HepG2 (cell line): ENCODE measurements around the gene MAN1B1. TPM values are rescaled to one million over a fixed set of nuclear protein-coding genes. Genes with fewer than 3 reads are reported as not detected.

Source experiments
- CHD4 ChIP-seq: fragments of 200-600 bp; sonication (generic); IDR thresholded peaks from 2 replicates; pipeline ENCODE4 v1.7.0; 2017; ENCODE audit warnings: mild to moderate bottlenecking, low read length, borderline replicate concordance
- JUNB ChIP-seq: sonication (generic); formaldehyde crosslinking; IDR thresholded peaks from 2 replicates; pipeline ENCODE4 v1.8.0; 2022; ENCODE audit warnings: missing genetic modification reagents, mild to moderate bottlenecking, borderline replicate concordance
- PAF1 ChIP-seq: IDR thresholded peaks from 2 replicates; pipeline ENCODE4 v1.6.1; 2016; ENCODE audit warnings: missing genetic modification reagents, missing compliant biosample characterization
- SALL1 ChIP-seq: sonication (generic); formaldehyde crosslinking; IDR thresholded peaks from 2 replicates; pipeline ENCODE4 v1.8.0; 2022; ENCODE audit warnings: mild to moderate bottlenecking, missing genetic modification reagents
- ZFP82 ChIP-seq: sonication (generic); formaldehyde crosslinking; IDR thresholded peaks from 2 replicates; pipeline ENCODE4 v1.5.1; 2020; ENCODE audit warnings: mild to moderate bottlenecking, missing genetic modification reagents, borderline replicate concordance
- ZNF17 ChIP-seq: sonication (generic); formaldehyde crosslinking; IDR thresholded peaks from 2 replicates; pipeline ENCODE4 v1.5.0; 2020; ENCODE audit warnings: mild to moderate bottlenecking, missing genetic modification reagents
- ZNF510 ChIP-seq: sonication (generic); formaldehyde crosslinking; IDR thresholded peaks from 2 replicates; pipeline ENCODE4 v1.4.0; 2020; ENCODE audit warnings: low read depth, mild to moderate bottlenecking, missing genetic modification reagents
- ZNF614 ChIP-seq: IDR thresholded peaks from 2 replicates; pipeline ENCODE4 v1.6.1; 2018; ENCODE audit warnings: missing biosample characterization, missing genetic modification reagents, inconsistent platforms, borderline replicate concordance
- polyA plus RNA-seq, 8 experiments: library from polyadenylated mRNA; depleted of rRNA in 3 of 8; stranded (reverse) in 7 of 8; unstranded in 1 of 8; fragments of >200 nt; fragmentation: Illumina TruSeq in 4 of 8; extraction: Trizol in 4 of 8; gene quantifications; 2 replicates each; pipeline versions ENCODE4 v1.2.1 to v1.2.3, GENCODE V29; 2011 to 2016; ENCODE audit warnings: low read depth in 4 of 8, missing spikeins in 1 of 8, mixed read lengths in 1 of 8; ENCODE audit not compliant: insufficient read depth in 1 of 8
- total RNA-seq, 5 experiments: library from RNA; depleted of rRNA; stranded (reverse); fragments of >200 nt; fragmentation: Illumina TruSeq; extraction: Trizol; gene quantifications; 2 replicates each; pipeline ENCODE4 v1.2.3, GENCODE V29; 2016; ENCODE audit warnings: low read depth in 1 of 5
- TF ChIP-seq, protein P1 (sequence below): sonication (generic); formaldehyde crosslinking; IDR thresholded peaks from 2 replicates; pipeline ENCODE4 v1.5.1; 2020; ENCODE audit warnings: mild to moderate bottlenecking, moderate library complexity, missing genetic modification reagents
- TF ChIP-seq, protein P2 (sequence below): sonication (generic); formaldehyde crosslinking; IDR thresholded peaks from 2 replicates; pipeline ENCODE4 v1.8.1; 2023; ENCODE audit warnings: missing genetic modification reagents, mild to moderate bottlenecking, borderline replicate concordance
- TF ChIP-seq, protein P3 (sequence below): sonication (generic); formaldehyde crosslinking; conservative IDR thresholded peaks from 2 replicates; pipeline ENCODE4 v1.8.0; 2022; ENCODE audit warnings: missing genetic modification reagents
- TF ChIP-seq, protein P4 (sequence below): sonication (generic); formaldehyde crosslinking; IDR thresholded peaks from 2 replicates; pipeline ENCODE4 v1.4.0; 2020; ENCODE audit warnings: low read depth, missing genetic modification reagents
- TF ChIP-seq, protein P5 (sequence below): sonication (generic); formaldehyde crosslinking; IDR thresholded peaks from 2 replicates; pipeline ENCODE4 v1.4.0; 2020; ENCODE audit warnings: missing genetic modification reagents
- TF ChIP-seq, protein P6 (sequence below): IDR thresholded peaks from 2 replicates; pipeline ENCODE4 v1.6.1; 2016; ENCODE audit warnings: missing compliant biosample characterization, missing genetic modification reagents, borderline replicate concordance

Gene MAN1B1
- total and polyA plus RNA-seq, 2 of the 13 experiments (the other 11 are each of a cell fraction or from before 2014, with no cell fraction given): 48.9 to 59.5 TPM

DNA sequence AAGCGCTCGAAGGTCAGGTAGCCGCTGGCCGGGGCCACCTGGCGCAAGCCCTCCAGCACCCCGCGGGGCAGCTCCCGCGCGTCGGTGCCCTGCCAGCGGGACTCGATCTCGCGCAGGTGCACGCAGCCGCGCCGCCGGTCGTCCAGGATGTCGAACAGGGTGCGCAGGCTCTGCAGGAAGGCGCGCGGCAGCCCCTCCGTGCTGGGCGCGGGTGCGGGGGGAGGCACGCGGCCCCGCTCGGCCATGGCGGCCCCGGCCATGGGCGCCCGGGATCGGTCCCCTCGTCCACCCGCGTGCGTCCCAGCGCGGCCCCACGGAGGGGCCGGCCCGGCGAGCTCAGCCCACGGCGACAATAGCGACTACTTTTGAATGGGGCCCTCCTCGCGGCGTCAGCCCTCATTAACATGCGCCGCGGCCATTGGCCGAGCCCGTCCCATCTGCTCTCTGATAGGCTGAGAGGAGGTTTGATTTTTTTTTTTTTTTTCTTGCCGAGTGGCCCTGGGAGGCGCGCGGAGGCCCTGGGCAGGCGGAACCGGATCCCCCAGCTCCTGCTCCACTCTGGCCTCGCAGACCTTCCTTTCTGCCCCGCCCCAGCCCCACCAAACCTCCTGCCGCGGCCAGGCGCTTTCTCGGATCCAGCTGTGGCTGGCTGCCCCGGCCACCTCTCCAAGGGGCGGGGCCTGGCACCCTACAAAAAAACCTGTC is 16.4 kb upstream of the MAN1B1 start, which contains the start of gene SAPCD2 (continued):
- TF ChIP-seq, protein P1, sequence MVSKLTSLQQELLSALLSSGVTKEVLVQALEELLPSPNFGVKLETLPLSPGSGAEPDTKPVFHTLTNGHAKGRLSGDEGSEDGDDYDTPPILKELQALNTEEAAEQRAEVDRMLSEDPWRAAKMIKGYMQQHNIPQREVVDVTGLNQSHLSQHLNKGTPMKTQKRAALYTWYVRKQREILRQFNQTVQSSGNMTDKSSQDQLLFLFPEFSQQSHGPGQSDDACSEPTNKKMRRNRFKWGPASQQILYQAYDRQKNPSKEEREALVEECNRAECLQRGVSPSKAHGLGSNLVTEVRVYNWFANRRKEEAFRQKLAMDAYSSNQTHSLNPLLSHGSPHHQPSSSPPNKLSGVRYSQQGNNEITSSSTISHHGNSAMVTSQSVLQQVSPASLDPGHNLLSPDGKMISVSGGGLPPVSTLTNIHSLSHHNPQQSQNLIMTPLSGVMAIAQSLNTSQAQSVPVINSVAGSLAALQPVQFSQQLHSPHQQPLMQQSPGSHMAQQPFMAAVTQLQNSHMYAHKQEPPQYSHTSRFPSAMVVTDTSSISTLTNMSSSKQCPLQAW (CRISPR knock-in tag): no peak; the same call in 1 of the 2 replicates
- TF ChIP-seq ZNF614 (CRISPR knock-in tag) (no peak), SALL1 (0 out of 2 replicates have a peak, but pooled peaks have one; percentile 20), ZFP82 (CRISPR knock-in tag) (no peak), ZNF17 (CRISPR knock-in tag) (no peak), PAF1 (CRISPR knock-in tag) (no peak), JUNB (no peak), ZNF510 (CRISPR knock-in tag) (no peak), CHD4 (no peak)
- TF ChIP-seq, protein P2, sequence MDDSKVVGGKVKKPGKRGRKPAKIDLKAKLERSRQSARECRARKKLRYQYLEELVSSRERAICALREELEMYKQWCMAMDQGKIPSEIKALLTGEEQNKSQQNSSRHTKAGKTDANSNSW (CRISPR knock-in tag): no peak
- TF ChIP-seq, protein P3, sequence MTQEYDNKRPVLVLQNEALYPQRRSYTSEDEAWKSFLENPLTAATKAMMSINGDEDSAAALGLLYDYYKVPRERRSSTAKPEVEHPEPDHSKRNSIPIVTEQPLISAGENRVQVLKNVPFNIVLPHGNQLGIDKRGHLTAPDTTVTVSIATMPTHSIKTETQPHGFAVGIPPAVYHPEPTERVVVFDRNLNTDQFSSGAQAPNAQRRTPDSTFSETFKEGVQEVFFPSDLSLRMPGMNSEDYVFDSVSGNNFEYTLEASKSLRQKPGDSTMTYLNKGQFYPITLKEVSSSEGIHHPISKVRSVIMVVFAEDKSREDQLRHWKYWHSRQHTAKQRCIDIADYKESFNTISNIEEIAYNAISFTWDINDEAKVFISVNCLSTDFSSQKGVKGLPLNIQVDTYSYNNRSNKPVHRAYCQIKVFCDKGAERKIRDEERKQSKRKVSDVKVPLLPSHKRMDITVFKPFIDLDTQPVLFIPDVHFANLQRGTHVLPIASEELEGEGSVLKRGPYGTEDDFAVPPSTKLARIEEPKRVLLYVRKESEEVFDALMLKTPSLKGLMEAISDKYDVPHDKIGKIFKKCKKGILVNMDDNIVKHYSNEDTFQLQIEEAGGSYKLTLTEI: no peak
- TF ChIP-seq, protein P4, sequence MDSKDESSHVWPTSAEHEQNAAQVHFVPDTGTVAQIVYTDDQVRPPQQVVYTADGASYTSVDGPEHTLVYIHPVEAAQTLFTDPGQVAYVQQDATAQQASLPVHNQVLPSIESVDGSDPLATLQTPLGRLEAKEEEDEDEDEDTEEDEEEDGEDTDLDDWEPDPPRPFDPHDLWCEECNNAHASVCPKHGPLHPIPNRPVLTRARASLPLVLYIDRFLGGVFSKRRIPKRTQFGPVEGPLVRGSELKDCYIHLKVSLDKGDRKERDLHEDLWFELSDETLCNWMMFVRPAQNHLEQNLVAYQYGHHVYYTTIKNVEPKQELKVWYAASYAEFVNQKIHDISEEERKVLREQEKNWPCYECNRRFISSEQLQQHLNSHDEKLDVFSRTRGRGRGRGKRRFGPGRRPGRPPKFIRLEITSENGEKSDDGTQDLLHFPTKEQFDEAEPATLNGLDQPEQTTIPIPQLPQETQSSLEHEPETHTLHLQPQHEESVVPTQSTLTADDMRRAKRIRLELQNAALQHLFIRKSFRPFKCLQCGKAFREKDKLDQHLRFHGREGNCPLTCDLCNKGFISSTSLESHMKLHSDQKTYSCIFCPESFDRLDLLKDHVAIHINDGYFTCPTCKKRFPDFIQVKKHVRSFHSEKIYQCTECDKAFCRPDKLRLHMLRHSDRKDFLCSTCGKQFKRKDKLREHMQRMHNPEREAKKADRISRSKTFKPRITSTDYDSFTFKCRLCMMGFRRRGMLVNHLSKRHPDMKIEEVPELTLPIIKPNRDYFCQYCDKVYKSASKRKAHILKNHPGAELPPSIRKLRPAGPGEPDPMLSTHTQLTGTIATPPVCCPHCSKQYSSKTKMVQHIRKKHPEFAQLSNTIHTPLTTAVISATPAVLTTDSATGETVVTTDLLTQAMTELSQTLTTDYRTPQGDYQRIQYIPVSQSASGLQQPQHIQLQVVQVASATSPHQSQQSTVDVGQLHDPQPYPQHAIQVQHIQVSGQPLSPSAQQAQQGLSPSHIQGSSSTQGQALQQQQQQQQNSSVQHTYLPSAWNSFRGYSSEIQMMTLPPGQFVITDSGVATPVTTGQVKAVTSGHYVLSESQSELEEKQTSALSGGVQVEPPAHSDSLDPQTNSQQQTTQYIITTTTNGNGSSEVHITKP (CRISPR knock-in tag): no peak
- TF ChIP-seq, protein P5, sequence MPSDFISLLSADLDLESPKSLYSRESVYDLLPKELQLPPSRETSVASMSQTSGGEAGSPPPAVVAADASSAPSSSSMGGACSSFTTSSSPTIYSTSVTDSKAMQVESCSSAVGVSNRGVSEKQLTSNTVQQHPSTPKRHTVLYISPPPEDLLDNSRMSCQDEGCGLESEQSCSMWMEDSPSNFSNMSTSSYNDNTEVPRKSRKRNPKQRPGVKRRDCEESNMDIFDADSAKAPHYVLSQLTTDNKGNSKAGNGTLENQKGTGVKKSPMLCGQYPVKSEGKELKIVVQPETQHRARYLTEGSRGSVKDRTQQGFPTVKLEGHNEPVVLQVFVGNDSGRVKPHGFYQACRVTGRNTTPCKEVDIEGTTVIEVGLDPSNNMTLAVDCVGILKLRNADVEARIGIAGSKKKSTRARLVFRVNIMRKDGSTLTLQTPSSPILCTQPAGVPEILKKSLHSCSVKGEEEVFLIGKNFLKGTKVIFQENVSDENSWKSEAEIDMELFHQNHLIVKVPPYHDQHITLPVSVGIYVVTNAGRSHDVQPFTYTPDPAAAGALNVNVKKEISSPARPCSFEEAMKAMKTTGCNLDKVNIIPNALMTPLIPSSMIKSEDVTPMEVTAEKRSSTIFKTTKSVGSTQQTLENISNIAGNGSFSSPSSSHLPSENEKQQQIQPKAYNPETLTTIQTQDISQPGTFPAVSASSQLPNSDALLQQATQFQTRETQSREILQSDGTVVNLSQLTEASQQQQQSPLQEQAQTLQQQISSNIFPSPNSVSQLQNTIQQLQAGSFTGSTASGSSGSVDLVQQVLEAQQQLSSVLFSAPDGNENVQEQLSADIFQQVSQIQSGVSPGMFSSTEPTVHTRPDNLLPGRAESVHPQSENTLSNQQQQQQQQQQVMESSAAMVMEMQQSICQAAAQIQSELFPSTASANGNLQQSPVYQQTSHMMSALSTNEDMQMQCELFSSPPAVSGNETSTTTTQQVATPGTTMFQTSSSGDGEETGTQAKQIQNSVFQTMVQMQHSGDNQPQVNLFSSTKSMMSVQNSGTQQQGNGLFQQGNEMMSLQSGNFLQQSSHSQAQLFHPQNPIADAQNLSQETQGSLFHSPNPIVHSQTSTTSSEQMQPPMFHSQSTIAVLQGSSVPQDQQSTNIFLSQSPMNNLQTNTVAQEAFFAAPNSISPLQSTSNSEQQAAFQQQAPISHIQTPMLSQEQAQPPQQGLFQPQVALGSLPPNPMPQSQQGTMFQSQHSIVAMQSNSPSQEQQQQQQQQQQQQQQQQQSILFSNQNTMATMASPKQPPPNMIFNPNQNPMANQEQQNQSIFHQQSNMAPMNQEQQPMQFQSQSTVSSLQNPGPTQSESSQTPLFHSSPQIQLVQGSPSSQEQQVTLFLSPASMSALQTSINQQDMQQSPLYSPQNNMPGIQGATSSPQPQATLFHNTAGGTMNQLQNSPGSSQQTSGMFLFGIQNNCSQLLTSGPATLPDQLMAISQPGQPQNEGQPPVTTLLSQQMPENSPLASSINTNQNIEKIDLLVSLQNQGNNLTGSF (CRISPR knock-in tag): no peak
- TF ChIP-seq, protein P6, sequence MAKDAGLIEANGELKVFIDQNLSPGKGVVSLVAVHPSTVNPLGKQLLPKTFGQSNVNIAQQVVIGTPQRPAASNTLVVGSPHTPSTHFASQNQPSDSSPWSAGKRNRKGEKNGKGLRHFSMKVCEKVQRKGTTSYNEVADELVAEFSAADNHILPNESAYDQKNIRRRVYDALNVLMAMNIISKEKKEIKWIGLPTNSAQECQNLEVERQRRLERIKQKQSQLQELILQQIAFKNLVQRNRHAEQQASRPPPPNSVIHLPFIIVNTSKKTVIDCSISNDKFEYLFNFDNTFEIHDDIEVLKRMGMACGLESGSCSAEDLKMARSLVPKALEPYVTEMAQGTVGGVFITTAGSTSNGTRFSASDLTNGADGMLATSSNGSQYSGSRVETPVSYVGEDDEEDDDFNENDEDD (CRISPR knock-in tag): peak; percentile 60; the same call in 1 of the 2 replicates
